Lower lobe of right lung (tissue), 2 donors: ENCODE data around the gene PIGS. TPM values are rescaled to one million over a fixed set of nuclear protein-coding genes. Genes with fewer than 3 reads are reported as not detected.

Experiments used
- ATAC-seq, 2 donors: fragments of 200-7000 bp; cut with Tn5 transposase; one replicate each; pipeline ENCODE4 v1.9.1; 2020 to 2022; ENCODE audit warnings: mild to moderate bottlenecking in 2 of 2, moderate library complexity in 2 of 2
- DNase-seq: peaks from one replicate; pipeline ENCODE4 v3.0.0-alpha.2; 2020
- H3K27ac ChIP-seq: fragments of 200-600 bp; one replicate; pipeline ENCODE4 v1.8.0; 2022
- H3K27me3 ChIP-seq: fragments of 200-600 bp; one replicate; pipeline ENCODE4 v1.8.0; 2022; ENCODE audit warnings: low read depth
- H3K36me3 ChIP-seq: fragments of 200-600 bp; one replicate; pipeline ENCODE4 v1.8.0; 2022; ENCODE audit warnings: mild to moderate bottlenecking
- H3K4me1 ChIP-seq: fragments of 200-600 bp; one replicate; pipeline ENCODE4 v1.8.0; 2022
- H3K4me3 ChIP-seq: fragments of 200-600 bp; one replicate; pipeline ENCODE4 v1.8.0; 2022; ENCODE audit warnings: mild to moderate bottlenecking
- H3K9me3 ChIP-seq: fragments of 200-600 bp; one replicate; pipeline ENCODE4 v1.8.0; 2022
- intact Hi-C: fragments of 100-400 bp; cut with DNase I; formaldehyde crosslinking; loops from one replicate; pipeline ENCODE4 v1.11.0; 2022
- total RNA-seq: library from RNA; stranded (reverse); fragmentation: NEBNext Ultra II Directional; extraction: Animal tissue kit (Norgen Biotek cat#: 25700); gene quantifications from one replicate; pipeline ENCODE4 v1.2.1, GENCODE V29; 2021
- TF ChIP-seq, protein P1 (sequence below): fragments of 200-600 bp; IDR thresholded peaks from one replicate; pipeline ENCODE4 v1.8.0; 2022; ENCODE audit warnings: antibody characterized with exemption, mild to moderate bottlenecking
- donor health status: DM: no; HTN: yes; CAD: no; lungs with severe emphysema.

PIGS gene
- total RNA-seq, 1 donor from 2014 or later: 45.3 TPM

DNA sequence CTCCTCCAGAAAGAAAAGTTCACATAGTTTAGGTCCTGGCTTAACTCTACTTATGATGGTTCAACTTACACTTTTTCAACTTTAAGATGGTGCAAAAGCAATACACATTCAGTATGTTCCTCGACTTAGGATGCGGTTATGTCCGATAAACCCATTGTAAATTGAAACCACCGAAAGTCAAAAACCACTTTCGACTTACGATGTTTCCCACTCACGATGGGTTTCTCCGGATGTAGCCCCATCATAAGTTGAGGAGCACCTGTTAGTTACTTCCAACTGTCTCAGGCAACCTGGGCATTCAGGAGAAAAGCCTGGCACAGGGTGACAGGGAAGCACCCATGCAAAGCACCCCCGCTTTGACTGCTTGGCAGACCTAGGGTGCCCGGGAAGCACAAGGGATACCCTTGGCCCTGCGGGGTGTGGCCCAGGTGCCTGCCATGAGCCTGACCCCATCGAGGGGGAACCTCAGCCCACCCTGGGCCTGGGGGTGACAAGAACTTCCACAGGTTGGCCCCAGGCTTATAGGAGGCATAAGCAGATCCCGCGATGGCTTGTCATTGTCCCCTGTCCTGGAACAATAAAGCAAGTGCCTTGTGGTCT, 32.9 kb downstream of the PIGS start:
- Histone ChIP-seq H3K4me3 (no peak overlapping the region), H3K27me3 (no peaks in the 10 kb centered on the region), H3K36me3 (no peaks in the 10 kb centered on the region), H3K4me1 (no peaks in the 10 kb centered on the region), H3K9me3 (no peaks in the 10 kb centered on the region), H3K27ac (no peak overlapping the region)
- DNase-seq (no peak), ATAC-seq (no peak)
- intact Hi-C loops: no loop called here
- TF ChIP-seq, protein P1, sequence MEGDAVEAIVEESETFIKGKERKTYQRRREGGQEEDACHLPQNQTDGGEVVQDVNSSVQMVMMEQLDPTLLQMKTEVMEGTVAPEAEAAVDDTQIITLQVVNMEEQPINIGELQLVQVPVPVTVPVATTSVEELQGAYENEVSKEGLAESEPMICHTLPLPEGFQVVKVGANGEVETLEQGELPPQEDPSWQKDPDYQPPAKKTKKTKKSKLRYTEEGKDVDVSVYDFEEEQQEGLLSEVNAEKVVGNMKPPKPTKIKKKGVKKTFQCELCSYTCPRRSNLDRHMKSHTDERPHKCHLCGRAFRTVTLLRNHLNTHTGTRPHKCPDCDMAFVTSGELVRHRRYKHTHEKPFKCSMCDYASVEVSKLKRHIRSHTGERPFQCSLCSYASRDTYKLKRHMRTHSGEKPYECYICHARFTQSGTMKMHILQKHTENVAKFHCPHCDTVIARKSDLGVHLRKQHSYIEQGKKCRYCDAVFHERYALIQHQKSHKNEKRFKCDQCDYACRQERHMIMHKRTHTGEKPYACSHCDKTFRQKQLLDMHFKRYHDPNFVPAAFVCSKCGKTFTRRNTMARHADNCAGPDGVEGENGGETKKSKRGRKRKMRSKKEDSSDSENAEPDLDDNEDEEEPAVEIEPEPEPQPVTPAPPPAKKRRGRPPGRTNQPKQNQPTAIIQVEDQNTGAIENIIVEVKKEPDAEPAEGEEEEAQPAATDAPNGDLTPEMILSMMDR: no peak

DNA sequence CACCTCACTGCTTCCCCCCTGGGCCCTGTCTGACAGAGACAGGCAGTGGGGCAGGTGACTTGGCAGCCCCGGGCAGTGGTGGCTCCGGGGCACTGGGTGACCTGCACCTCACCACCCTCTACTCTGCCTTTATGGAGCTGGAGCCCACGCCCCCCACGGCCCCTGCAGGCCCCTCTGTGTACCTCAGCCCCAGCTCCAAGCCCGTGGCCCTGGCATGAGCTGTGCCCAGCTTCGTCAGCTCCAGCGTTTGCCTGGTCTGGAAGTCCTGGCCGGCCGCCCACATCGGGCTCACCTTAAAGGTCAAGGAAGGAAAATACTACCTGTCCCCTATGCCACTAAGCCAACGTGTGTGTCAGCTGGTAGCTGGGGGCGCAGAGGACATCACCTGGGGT, 34.1 kb downstream of the PIGS start:
- no peak overlapping the region for H3K4me3 ChIP-seq
- intact Hi-C loops: no loop called here
- DNase-seq (no peak), ATAC-seq (no peak)
- no peaks in the 10 kb centered on the region for H3K27me3 ChIP-seq
- H3K4me1 ChIP-seq: no peaks in the 10 kb centered on the region
- no peaks in the 10 kb centered on the region for H3K9me3 ChIP-seq
- H3K36me3 ChIP-seq: no peaks in the 10 kb centered on the region
- H3K27ac ChIP-seq: no peak overlapping the region
- TF ChIP-seq, protein P1: no peak

DNA sequence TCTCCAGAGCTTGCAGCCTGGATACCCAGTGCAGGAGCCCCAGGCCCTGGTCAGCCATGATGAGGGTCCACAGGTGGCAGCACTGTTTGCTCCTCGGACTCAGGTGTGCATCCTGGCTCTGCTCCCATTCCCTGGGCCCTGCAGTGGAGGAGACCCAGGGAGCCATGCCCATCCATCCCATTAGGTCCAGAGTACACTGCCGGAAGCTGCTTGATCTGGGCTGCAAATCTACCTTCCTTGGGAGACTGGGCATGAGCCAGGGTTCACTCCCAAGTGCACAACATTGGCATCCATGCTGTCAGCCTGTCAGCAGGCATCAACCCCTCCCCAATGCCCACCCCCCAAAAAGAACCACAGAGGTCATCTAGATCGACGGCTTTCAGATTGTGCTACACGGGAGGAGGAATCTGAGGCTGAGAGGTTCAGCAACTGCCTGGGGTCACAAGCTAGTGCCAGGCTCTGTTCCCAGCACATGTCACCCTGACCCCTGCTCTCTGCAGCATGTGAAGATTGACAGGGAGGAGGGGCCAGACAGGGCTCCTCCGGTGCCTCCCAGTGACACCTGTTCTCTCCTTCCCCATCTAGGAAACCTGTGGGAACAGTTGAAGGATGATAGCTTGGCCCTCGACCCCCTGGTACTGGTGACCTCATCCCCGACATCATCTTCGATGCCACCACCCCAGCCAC, 34.6 kb downstream of the PIGS start:
- H3K4me1 ChIP-seq: no peaks in the 10 kb centered on the region
- H3K9me3 ChIP-seq: no peaks in the 10 kb centered on the region
- ATAC-seq: no peak
- H3K36me3 ChIP-seq: no peaks in the 10 kb centered on the region
- no peak overlapping the region for H3K27ac ChIP-seq
- H3K27me3 ChIP-seq: no peaks in the 10 kb centered on the region
- no peak overlapping the region for H3K4me3 ChIP-seq
- TF ChIP-seq, protein P1: no peak
- no peak for DNase-seq
- intact Hi-C loops: no loop called here

DNA sequence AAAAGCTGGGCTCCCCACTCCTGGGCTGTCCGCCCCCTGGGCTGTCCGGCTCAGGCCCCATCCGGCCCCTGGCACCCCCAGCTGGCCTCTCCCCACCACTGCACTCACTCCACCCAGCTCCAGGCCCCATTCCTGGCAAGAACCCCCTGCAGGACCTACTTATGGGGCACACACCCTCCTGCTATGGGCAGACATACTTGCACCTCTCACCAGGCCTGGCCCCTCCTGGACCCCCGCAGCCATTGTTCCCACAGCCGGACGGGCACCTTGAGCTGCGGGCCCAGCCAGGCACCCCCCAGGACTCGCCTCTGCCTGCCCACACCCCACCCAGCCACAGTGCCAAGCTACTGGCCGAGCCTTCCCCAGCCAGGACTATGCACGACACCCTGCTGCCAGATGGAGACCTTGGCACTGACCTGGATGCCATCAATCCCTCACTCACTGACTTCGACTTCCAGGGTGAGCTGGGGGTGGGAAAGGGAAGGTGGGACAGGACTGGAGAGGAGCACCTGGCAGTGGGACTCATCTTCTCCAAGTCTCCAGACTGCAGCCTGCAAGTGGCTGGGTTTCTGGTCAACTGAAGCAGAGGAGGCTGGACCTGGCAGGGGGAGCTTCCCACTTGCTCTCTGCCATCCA, 36.5 kb downstream of the PIGS start:
- no peaks in the 10 kb centered on the region for H3K4me1 ChIP-seq
- H3K4me3 ChIP-seq: no peak overlapping the region
- no peaks in the 10 kb centered on the region for H3K36me3 ChIP-seq
- no peaks in the 10 kb centered on the region for H3K9me3 ChIP-seq
- no peak overlapping the region for H3K27ac ChIP-seq
- H3K27me3 ChIP-seq: peaks cover 10% of the 10 kb centered on the region
- TF ChIP-seq, protein P1: no peak
- intact Hi-C loops: no loop called here
- DNase-seq (no peak), ATAC-seq (no peak)

DNA sequence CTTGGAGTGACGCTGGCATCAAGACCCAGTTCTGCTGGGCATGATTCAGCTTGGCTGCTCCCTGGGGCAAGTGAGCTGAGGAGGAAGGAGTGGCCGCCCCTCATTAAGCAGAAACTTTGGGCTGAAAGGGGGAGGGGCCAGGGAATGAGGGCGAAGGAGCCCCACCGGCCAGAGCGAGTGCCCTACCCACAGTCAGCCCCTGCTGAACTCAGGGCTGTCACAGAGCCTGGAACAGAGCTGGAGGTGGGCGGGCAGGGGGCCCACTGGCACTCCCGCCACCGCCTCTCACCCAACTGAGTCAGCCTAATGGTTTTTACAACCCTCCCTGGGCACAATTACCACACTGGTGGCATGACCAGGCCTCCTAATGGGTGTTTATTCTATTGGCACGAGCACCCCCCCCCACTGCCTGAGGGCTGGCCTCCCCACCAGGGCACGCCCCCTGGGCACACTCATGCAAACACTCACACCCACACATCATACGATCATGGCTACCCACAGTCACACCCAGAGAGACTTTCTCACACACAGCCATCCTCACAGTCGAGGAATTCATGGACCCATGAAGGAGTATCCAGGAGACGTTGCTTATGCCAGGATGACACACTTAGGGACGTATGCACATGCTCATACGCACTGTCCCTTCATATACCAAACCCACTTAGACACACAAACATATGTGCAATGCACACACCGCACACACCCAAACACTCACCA, 38.1 kb downstream of the PIGS start:
- no peak for ATAC-seq
- no peak overlapping the region for H3K27ac ChIP-seq

More for the DNA sequence above, 38.1 kb downstream of the PIGS start:
- no peak overlapping the region for H3K4me3 ChIP-seq
- peaks cover 10% of the 10 kb centered on the region for H3K27me3 ChIP-seq
- H3K4me1 ChIP-seq: peaks cover 4% of the 10 kb centered on the region
- intact Hi-C loops: no loop called here
- no peak for DNase-seq
- TF ChIP-seq, protein P1: no peak
- H3K9me3 ChIP-seq: no peaks in the 10 kb centered on the region
- H3K36me3 ChIP-seq: no peaks in the 10 kb centered on the region
